Mesenchymal stem cell (in vitro differentiated cells and primary cell): Measurements from ENCODE around the gene ZBTB7B.

ENCODE experiments used
- DNase-seq: peaks from one replicate; pipeline ENCODE4 v3.0.0-alpha.2; 2013
- H2AFZ ChIP-seq: one replicate; pipeline ENCODE4 v1.6.1; 2013; ENCODE audit warnings: low read depth, mild to moderate bottlenecking, control low read depth, inconsistent platforms, low read length, moderate library complexity
- H2AK5ac ChIP-seq: 2 replicates; pipeline ENCODE4 v1.6.1; 2013; ENCODE audit warnings: low read length, moderate library complexity, mild to moderate bottlenecking, inconsistent platforms; ENCODE audit not compliant: severe bottlenecking
- H2BK120ac ChIP-seq: one replicate; pipeline ENCODE4 v1.6.1; 2013; ENCODE audit warnings: low read depth, mild to moderate bottlenecking, inconsistent platforms, low read length, moderate library complexity
- H2BK12ac ChIP-seq, 2 experiments: one replicate each; pipeline ENCODE4 v1.6.1; 2013; ENCODE audit warnings: inconsistent platforms in 2 of 2, low read length in 2 of 2, mild to moderate bottlenecking in 2 of 2, moderate library complexity in 2 of 2, control low read depth in 1 of 2
- H2BK15ac ChIP-seq: one replicate; pipeline ENCODE4 v1.6.1; 2013; ENCODE audit warnings: mild to moderate bottlenecking, low read depth, inconsistent platforms; ENCODE audit not compliant: poor library complexity, severe bottlenecking
- H2BK5ac ChIP-seq: 2 replicates; pipeline ENCODE4 v1.6.1; 2013; ENCODE audit warnings: low read depth, mild to moderate bottlenecking, low read length, control low read depth, inconsistent platforms; ENCODE audit not compliant: poor library complexity, severe bottlenecking
- H3K14ac ChIP-seq, 2 experiments: one replicate each; pipeline ENCODE4 v1.6.1; 2013; ENCODE audit warnings: inconsistent platforms in 2 of 2, low read length in 2 of 2, control low read depth in 1 of 2, mild to moderate bottlenecking in 1 of 2, moderate library complexity in 1 of 2
- H3K18ac ChIP-seq, 2 experiments: one replicate each; pipeline ENCODE4 v1.6.1; 2013; ENCODE audit warnings: inconsistent platforms in 2 of 2, low read length in 2 of 2, control low read depth in 1 of 2, low read depth in 1 of 2, mild to moderate bottlenecking in 1 of 2
- H3K23ac ChIP-seq, 2 experiments: one replicate each; pipeline ENCODE4 v1.6.1; 2013; ENCODE audit warnings: inconsistent platforms in 2 of 2, low read length in 2 of 2, mild to moderate bottlenecking in 2 of 2, moderate library complexity in 2 of 2, control low read depth in 1 of 2
- H3K27ac ChIP-seq: 2 replicates; pipeline ENCODE4 v1.5.1; 2013; ENCODE audit warnings: mild to moderate bottlenecking, moderate library complexity, low read length, control low read depth, inconsistent platforms; ENCODE audit not compliant: poor library complexity, severe bottlenecking
- H3K27me3 ChIP-seq, 2 experiments: 2 replicates each; pipeline versions ENCODE4 v1.6.1 to v1.7.0; 2013; ENCODE audit warnings: low read length in 2 of 2, mild to moderate bottlenecking in 2 of 2, moderate library complexity in 2 of 2, control low read depth in 1 of 2, inconsistent platforms in 1 of 2; ENCODE audit not compliant: control insufficient read depth in 1 of 2, insufficient read depth in 1 of 2
- H3K36me3 ChIP-seq, 2 experiments: 2 replicates each; pipeline versions ENCODE4 v1.6.1 to v1.7.0; 2013; ENCODE audit warnings: low read length in 2 of 2, control low read depth in 1 of 2, inconsistent platforms in 1 of 2, low read depth in 1 of 2, mild to moderate bottlenecking in 1 of 2; ENCODE audit not compliant: insufficient read depth in 2 of 2, control insufficient read depth in 1 of 2
- H3K4ac ChIP-seq, 2 experiments: one replicate each; pipeline ENCODE4 v1.6.1; 2013; ENCODE audit warnings: inconsistent platforms in 2 of 2, low read length in 2 of 2, mild to moderate bottlenecking in 2 of 2, moderate library complexity in 2 of 2, control low read depth in 1 of 2, low read depth in 1 of 2
- H3K4me1 ChIP-seq: 2 replicates; pipeline ENCODE4 v1.6.1; 2013; ENCODE audit warnings: low read depth, low read length, control low read depth; ENCODE audit not compliant: control insufficient read depth, insufficient read depth
- H3K4me2 ChIP-seq: 2 replicates; pipeline ENCODE4 v1.6.1; 2013; ENCODE audit warnings: low read length, mild to moderate bottlenecking, inconsistent platforms; ENCODE audit not compliant: poor library complexity, severe bottlenecking
- H3K4me3 ChIP-seq, 2 experiments: 2 replicates each; pipeline versions ENCODE4 v1.5.1 to v1.7.0; 2013; ENCODE audit warnings: low read length in 2 of 2, mild to moderate bottlenecking in 2 of 2, control low read depth in 1 of 2, low read depth in 1 of 2; ENCODE audit not compliant: insufficient read depth in 1 of 2
- H3K79me1 ChIP-seq: replicated peaks from 2 replicates; pipeline ENCODE4 v1.6.1; 2013; ENCODE audit warnings: mild to moderate bottlenecking, control low read depth, low read length, inconsistent platforms; ENCODE audit not compliant: poor library complexity, severe bottlenecking
- H3K9ac ChIP-seq: 2 replicates; pipeline ENCODE4 v1.7.0; 2013; ENCODE audit warnings: mild to moderate bottlenecking, low read length, moderate library complexity
- H3K9me3 ChIP-seq: 2 replicates; pipeline ENCODE4 v1.7.0; 2013; ENCODE audit warnings: mild to moderate bottlenecking, low read length; ENCODE audit not compliant: control insufficient read depth
- H4K8ac ChIP-seq: one replicate; pipeline ENCODE4 v1.6.1; 2013; ENCODE audit warnings: inconsistent platforms, mild to moderate bottlenecking, low read length, moderate library complexity
- H4K91ac ChIP-seq: one replicate; pipeline ENCODE4 v1.6.1; 2013; ENCODE audit warnings: mild to moderate bottlenecking, low read length, inconsistent platforms
- WGBS: methylation state at CpG from one replicate; pipeline ENCODE4 v1.1.7; 2013; ENCODE audit warnings: mixed read lengths; 5-methylcytosine and 5-hydroxymethylcytosine counted together

Gene ZBTB7B

GRCh38 chr1:155043301-155043702 is 40.7 kb downstream of the ZBTB7B start:
- Histone ChIP-seq H3K27ac (no peak overlapping the region), H3K4me3 (no peak overlapping the region)
- WGBS: 79% methylated on average over 12 of the region's 12 CpGs

GRCh38 chr1:155043793-155044192 is 41.2 kb downstream of the ZBTB7B start:
- Histone ChIP-seq H3K4me2 (no peak overlapping the region), H3K36me3 (no peaks in the 10 kb centered on the region), H3K14ac (no peak overlapping the region), H3K27me3 (peaks cover 0 to 10% of the 10 kb centered on the region in 2 experiments), H2AFZ (no peak overlapping the region), H3K4me3 (no peak overlapping the region), H3K4me1 (peaks cover 15% of the 10 kb centered on the region), H3K18ac (no peak overlapping the region), H3K27ac (no peak overlapping the region), H4K91ac (peak overlapping the region; percentile 19), H3K23ac (no peak overlapping the region), H2BK15ac (no peak overlapping the region), H2BK12ac (no peak overlapping the region), H2AK5ac (no peak overlapping the region), H3K9ac (no peak overlapping the region), H3K79me1 (no peaks in the 10 kb centered on the region), H3K4ac (no peak overlapping the region), H3K9me3 (no peaks in the 10 kb centered on the region), H4K8ac (no peak overlapping the region), H2BK5ac (no peak overlapping the region), H2BK120ac (no peak overlapping the region)
- DNase-seq: no peak
- WGBS: 82% methylated on average over 3 of the region's 3 CpGs

More at GRCh38 chr1:155043301-155043702, 40.7 kb downstream of the ZBTB7B start:
- Histone ChIP-seq H3K79me1 (no peaks in the 10 kb centered on the region), H3K18ac (no peak overlapping the region), H2AK5ac (no peak overlapping the region), H3K4ac (no peak overlapping the region), H2BK12ac (no peak overlapping the region), H3K14ac (no peak overlapping the region), H3K4me1 (peaks cover 15% of the 10 kb centered on the region), H3K23ac (no peak overlapping the region), H3K4me2 (no peak overlapping the region), H3K9me3 (no peaks in the 10 kb centered on the region), H2BK15ac (no peak overlapping the region), H4K91ac (no peak overlapping the region), H3K36me3 (no peaks in the 10 kb centered on the region), H3K27me3 (peaks cover 0 to 13% of the 10 kb centered on the region in 2 experiments), H3K9ac (no peak overlapping the region), H2BK5ac (no peak overlapping the region), H2BK120ac (no peak overlapping the region), H2AFZ (no peak overlapping the region), H4K8ac (no peak overlapping the region)
- no peak for DNase-seq

GRCh38 chr1:155044365-155044764 is 41.8 kb downstream of the ZBTB7B start:
- H3K14ac ChIP-seq: no peak overlapping the region
- H3K27me3 ChIP-seq: peaks cover 0 to 10% of the 10 kb centered on the region in 2 experiments
- no peak overlapping the region for H4K91ac ChIP-seq
- no peak overlapping the region for H2AK5ac ChIP-seq
- H3K4ac ChIP-seq: no peak overlapping the region
- no peak overlapping the region for H3K4me2 ChIP-seq
- DNase-seq: no peak
- no peaks in the 10 kb centered on the region for H3K36me3 ChIP-seq
- H3K27ac ChIP-seq: no peak overlapping the region
- peaks cover 15% of the 10 kb centered on the region for H3K4me1 ChIP-seq
- H2BK12ac ChIP-seq: peak overlapping the region in 1 of 2 experiments; percentile 59
- no peak overlapping the region for H3K4me3 ChIP-seq
- 93% methylated on average over 6 of the region's 6 CpGs for WGBS
- no peak overlapping the region for H2BK15ac ChIP-seq
- peak overlapping the region; percentile 11 for H3K9ac ChIP-seq
- peak overlapping the region in 1 of 2 experiments; percentile 34 for H3K18ac ChIP-seq
- no peak overlapping the region for H2AFZ ChIP-seq
- no peak overlapping the region for H4K8ac ChIP-seq
- H3K9me3 ChIP-seq: no peaks in the 10 kb centered on the region
- no peaks in the 10 kb centered on the region for H3K79me1 ChIP-seq
- no peak overlapping the region for H3K23ac ChIP-seq
- no peak overlapping the region for H2BK120ac ChIP-seq
- no peak overlapping the region for H2BK5ac ChIP-seq

GRCh38 chr1:155044812-155045657 is 42.4 kb downstream of the ZBTB7B start:
- H3K23ac ChIP-seq: no peak overlapping the region
- no peaks in the 10 kb centered on the region for H3K9me3 ChIP-seq
- H2BK12ac ChIP-seq: peak overlapping the region in 1 of 2 experiments; percentile 59
- no peak overlapping the region for H3K4me3 ChIP-seq
- H4K91ac ChIP-seq: no peak overlapping the region
- peak overlapping the region; percentile 26 for H3K9ac ChIP-seq
- H2AFZ ChIP-seq: peak overlapping the region; percentile 46
- no peak overlapping the region for H2BK15ac ChIP-seq
- peak overlapping the region; percentile 45 for H4K8ac ChIP-seq
- H3K4ac ChIP-seq: peak overlapping the region in 1 of 2 experiments; percentile 24
- DNase-seq: peak; percentile 86
- H3K36me3 ChIP-seq: no peaks in the 10 kb centered on the region
- H3K27ac ChIP-seq: no peak overlapping the region
- WGBS: 51% methylated on average over 7 of the region's 7 CpGs
- peaks cover 0 to 10% of the 10 kb centered on the region in 2 experiments for H3K27me3 ChIP-seq
- H2BK120ac ChIP-seq: no peak overlapping the region
- peak overlapping the region in 1 of 2 experiments; percentile 73 for H3K14ac ChIP-seq
- H3K4me2 ChIP-seq: no peak overlapping the region
- H2AK5ac ChIP-seq: no peak overlapping the region
- no peak overlapping the region for H2BK5ac ChIP-seq
- H3K4me1 ChIP-seq: peaks cover 18% of the 10 kb centered on the region
- no peaks in the 10 kb centered on the region for H3K79me1 ChIP-seq
- peak overlapping the region in 1 of 2 experiments; percentile 34 for H3K18ac ChIP-seq
